Measurements from ENCODE around the gene POLG2. TPM values are rescaled to one million over a fixed set of nuclear protein-coding genes. Genes with fewer than 3 reads are reported as not detected.
A peak's percentile ranks its signal among the peaks of the same experiment; 100 is the strongest.

The POLG2 gene
- total and polyA plus RNA-seq, 4 donors, result 5.4 to 17.8 (median 11.4) TPM

- ATAC-seq (ENCODE audit: insufficient read depth, low FRiP score) (no peak), DNase-seq (no peak)
- Histone ChIP-seq H3K4me1 (ENCODE audit: control insufficient read depth in 5 of 5, insufficient read depth in 5 of 5, low read length in 5 of 5) (no peaks in the 10 kb centered on the region), H3K36me3 (ENCODE audit: control insufficient read depth in 4 of 4, insufficient read depth in 4 of 4, low read length in 4 of 4) (peaks cover 12 to 72% (median 37%) of the 10 kb centered on the region in 4 donors), H3K27ac (ENCODE audit: low read depth in 1 of 2, low read length in 1 of 2) (no peak overlapping the region), H3K4me3 (no peak overlapping the region), H3K9ac (ENCODE audit: insufficient read depth in 1 of 2, low read length in 2 of 2) (no peak overlapping the region), H3K9me3 (ENCODE audit: control insufficient read depth in 4 of 4, insufficient read depth in 3 of 4, low read length in 3 of 4) (no peaks in the 10 kb centered on the region), H3K27me3 (ENCODE audit: control insufficient read depth in 3 of 3, insufficient read depth in 3 of 3, low read length in 2 of 3) (no peaks in the 10 kb centered on the region)
- WGBS, 2 donors, result 89 to 97% methylated on average over 1 of the region's 1 CpG
- TF ChIP-seq CTCF (IDR thresholded peaks at IDR 0.05; ENCODE audit: control extremely low read depth, extremely low read depth), result no peak
Measured at GRCh38 chr17:64515829-64516228, 19.0 kb upstream of the POLG2 start.

GRCh38 chr17:64515419-64515818 is 18.6 kb upstream of the POLG2 start:
- TF ChIP-seq CTCF (IDR thresholded peaks at IDR 0.05; ENCODE audit: control extremely low read depth, extremely low read depth), result no peak
- H3K9me3 ChIP-seq (ENCODE audit: control insufficient read depth in 4 of 4, insufficient read depth in 3 of 4, low read length in 3 of 4), result no peaks in the 10 kb centered on the region
- no peaks in the 10 kb centered on the region for H3K4me1 ChIP-seq (ENCODE audit: control insufficient read depth in 5 of 5, insufficient read depth in 5 of 5, low read length in 5 of 5)
- H3K27ac ChIP-seq (ENCODE audit: low read depth in 1 of 2, low read length in 1 of 2), result no peak overlapping the region
- DNase-seq (no peak), ATAC-seq (ENCODE audit: insufficient read depth, low FRiP score) (no peak)
- H3K4me3 ChIP-seq, result no peak overlapping the region
- no peaks in the 10 kb centered on the region for H3K27me3 ChIP-seq (ENCODE audit: control insufficient read depth in 3 of 3, insufficient read depth in 3 of 3, low read length in 2 of 3)
- peaks cover 15 to 75% (median 36%) of the 10 kb centered on the region in 4 donors for H3K36me3 ChIP-seq (ENCODE audit: control insufficient read depth in 4 of 4, insufficient read depth in 4 of 4, low read length in 4 of 4)
- WGBS, 2 donors, result 80 to 85% methylated on average over 2 of the region's 2 CpGs
- H3K9ac ChIP-seq (ENCODE audit: insufficient read depth in 1 of 2, low read length in 2 of 2), result no peak overlapping the region

GRCh38 chr17:64509179-64509578 is 12.3 kb upstream of the POLG2 start:
- 94% methylated on average over 6 of the region's 6 CpGs for WGBS, 2 donors
- DNase-seq, result no peak
- no peak overlapping the region for H3K4me3 ChIP-seq
- no peak for TF ChIP-seq CTCF (IDR thresholded peaks at IDR 0.05; ENCODE audit: control extremely low read depth, extremely low read depth)
- ATAC-seq (ENCODE audit: insufficient read depth, low FRiP score), result no peak
- no peaks in the 10 kb centered on the region for H3K9me3 ChIP-seq (ENCODE audit: control insufficient read depth in 4 of 4, insufficient read depth in 3 of 4, low read length in 3 of 4)
- peaks cover 0 to 14% (median 9%) of the 10 kb centered on the region in 5 donors for H3K4me1 ChIP-seq (ENCODE audit: control insufficient read depth in 5 of 5, insufficient read depth in 5 of 5, low read length in 5 of 5)
- peaks cover 8 to 46% (median 26%) of the 10 kb centered on the region in 4 donors for H3K36me3 ChIP-seq (ENCODE audit: control insufficient read depth in 4 of 4, insufficient read depth in 4 of 4, low read length in 4 of 4)
- H3K27ac ChIP-seq (ENCODE audit: low read depth in 1 of 2, low read length in 1 of 2), result no peak overlapping the region
- H3K9ac ChIP-seq (ENCODE audit: insufficient read depth in 1 of 2, low read length in 2 of 2), result no peak overlapping the region
- no peaks in the 10 kb centered on the region for H3K27me3 ChIP-seq (ENCODE audit: control insufficient read depth in 3 of 3, insufficient read depth in 3 of 3, low read length in 2 of 3)

- Histone ChIP-seq H3K27ac (ENCODE audit: low read depth in 1 of 2, low read length in 1 of 2) (no peak overlapping the region), H3K4me1 (ENCODE audit: control insufficient read depth in 5 of 5, insufficient read depth in 5 of 5, low read length in 5 of 5) (peaks cover 0 to 19% (median 14%) of the 10 kb centered on the region in 5 donors), H3K4me3 (no peak overlapping the region), H3K9me3 (ENCODE audit: control insufficient read depth in 4 of 4, insufficient read depth in 3 of 4, low read length in 3 of 4) (no peaks in the 10 kb centered on the region), H3K27me3 (ENCODE audit: control insufficient read depth in 3 of 3, insufficient read depth in 3 of 3, low read length in 2 of 3) (no peaks in the 10 kb centered on the region), H3K9ac (ENCODE audit: insufficient read depth in 1 of 2, low read length in 2 of 2) (peak overlapping the region; percentile 93 to 100), H3K36me3 (ENCODE audit: control insufficient read depth in 4 of 4, insufficient read depth in 4 of 4, low read length in 4 of 4) (peaks cover 11 to 48% (median 31%) of the 10 kb centered on the region in 4 donors)
- no peak for TF ChIP-seq CTCF (IDR thresholded peaks at IDR 0.05; ENCODE audit: control extremely low read depth, extremely low read depth)
- no peak for ATAC-seq (ENCODE audit: insufficient read depth, low FRiP score)
- 90% methylated on average over 2 of the region's 2 CpGs for whole genome bisulfite sequencing, 2 donors
- no peak for DNase-seq
Measured at GRCh38 chr17:64508683-64509082, 11.8 kb upstream of the POLG2 start.
